HUES48 (cell line): Measurements from ENCODE around the gene ACTA2.

ENCODE experiments used
- H3K27ac ChIP-seq: one replicate; pipeline ENCODE4 v1.7.0; 2013; ENCODE audit warnings: low read depth, low read length, inconsistent platforms
- H3K27me3 ChIP-seq: 2 replicates; pipeline ENCODE4 v1.6.1; 2013; ENCODE audit warnings: mild to moderate bottlenecking, low read length; ENCODE audit not compliant: control insufficient read depth, insufficient read depth
- H3K36me3 ChIP-seq: 2 replicates; pipeline ENCODE4 v1.6.1; 2013; ENCODE audit warnings: low read length; ENCODE audit not compliant: control insufficient read depth, insufficient read depth
- H3K4me1 ChIP-seq: 2 replicates; pipeline ENCODE4 v1.6.1; 2013; ENCODE audit warnings: mild to moderate bottlenecking, low read length; ENCODE audit not compliant: control insufficient read depth, insufficient read depth
- H3K4me3 ChIP-seq: 2 replicates; pipeline ENCODE4 v1.5.1; 2013; ENCODE audit warnings: mild to moderate bottlenecking, low read depth, low read length
- H3K9ac ChIP-seq: 2 replicates; pipeline ENCODE4 v1.6.1; 2013; ENCODE audit warnings: mild to moderate bottlenecking, low read depth, low read length, moderate library complexity
- H3K9me3 ChIP-seq: 2 replicates; pipeline ENCODE4 v1.6.1; 2013; ENCODE audit warnings: low read length; ENCODE audit not compliant: control insufficient read depth, insufficient read depth

Gene ACTA2

GRCh38 chr10:88952647-88953111 is at the start of gene ACTA2:
TSS of gene ACTA2 (minus strand) at chr10:88952773. CDS start at chr10:88948930, 3,843 bp downstream.
- peaks cover 11% of the 10 kb centered on the region for H3K4me1 ChIP-seq
- H3K9ac ChIP-seq = no peak within 1 kb of the TSS
- no peaks in the 10 kb centered on the region for H3K9me3 ChIP-seq
- no peaks in the 10 kb centered on the region for H3K36me3 ChIP-seq
- H3K4me3 ChIP-seq = no peak within 1 kb of the TSS
- H3K27ac ChIP-seq = no peak within 1 kb of the TSS
- no peaks in the 10 kb centered on the region for H3K27me3 ChIP-seq

- Histone ChIP-seq H3K27me3 (no peaks in the 10 kb centered on the region), H3K4me3 (no peak overlapping the region), H3K9ac (no peak overlapping the region), H3K9me3 (no peaks in the 10 kb centered on the region), H3K27ac (no peak overlapping the region), H3K36me3 (no peaks in the 10 kb centered on the region), H3K4me1 (peaks cover 15% of the 10 kb centered on the region)
Measured at GRCh38 chr10:89001729-89002072, 49.1 kb upstream of the ACTA2 start.

- no peaks in the 10 kb centered on the region for H3K36me3 ChIP-seq
- H3K27ac ChIP-seq = no peak overlapping the region
- H3K27me3 ChIP-seq = no peaks in the 10 kb centered on the region
- peaks cover 15% of the 10 kb centered on the region for H3K4me1 ChIP-seq
- H3K9ac ChIP-seq = no peak overlapping the region
- no peak overlapping the region for H3K4me3 ChIP-seq
- no peaks in the 10 kb centered on the region for H3K9me3 ChIP-seq
Measured at GRCh38 chr10:89001024-89001728, 48.6 kb upstream of the ACTA2 start.

GRCh38 chr10:88999625-89000024 is 47.1 kb upstream of the ACTA2 start:
- Histone ChIP-seq H3K4me3 (no peak overlapping the region), H3K27me3 (no peaks in the 10 kb centered on the region), H3K9ac (no peak overlapping the region), H3K9me3 (no peaks in the 10 kb centered on the region), H3K36me3 (no peaks in the 10 kb centered on the region), H3K4me1 (peaks cover 15% of the 10 kb centered on the region), H3K27ac (no peak overlapping the region)

- Histone ChIP-seq H3K4me3 (no peak overlapping the region), H3K36me3 (no peaks in the 10 kb centered on the region), H3K27ac (no peak overlapping the region), H3K27me3 (peaks cover 4% of the 10 kb centered on the region), H3K9ac (no peak overlapping the region), H3K4me1 (peaks cover 34% of the 10 kb centered on the region), H3K9me3 (no peaks in the 10 kb centered on the region)
Measured at GRCh38 chr10:88996927-88997326, 44.4 kb upstream of the ACTA2 start.

GRCh38 chr10:88995156-88995876 is 42.7 kb upstream of the ACTA2 start:
- no peak overlapping the region for H3K9ac ChIP-seq
- peaks cover 28% of the 10 kb centered on the region for H3K4me1 ChIP-seq
- no peaks in the 10 kb centered on the region for H3K9me3 ChIP-seq
- H3K4me3 ChIP-seq = no peak overlapping the region
- no peak overlapping the region for H3K27ac ChIP-seq
- no peaks in the 10 kb centered on the region for H3K36me3 ChIP-seq
- H3K27me3 ChIP-seq = peaks cover 20% of the 10 kb centered on the region

GRCh38 chr10:88994019-88994418 is 41.4 kb upstream of the ACTA2 start:
- no peaks in the 10 kb centered on the region for H3K9me3 ChIP-seq
- H3K36me3 ChIP-seq = no peaks in the 10 kb centered on the region
- H3K4me1 ChIP-seq = peaks cover 32% of the 10 kb centered on the region
- H3K4me3 ChIP-seq = peak overlapping the region; percentile 22; the same call in 1 of the 2 replicates
- H3K27me3 ChIP-seq = peaks cover 32% of the 10 kb centered on the region
- no peak overlapping the region for H3K9ac ChIP-seq
- H3K27ac ChIP-seq = no peak overlapping the region

- no peak overlapping the region for H3K9ac ChIP-seq
- H3K4me1 ChIP-seq = peaks cover 32% of the 10 kb centered on the region
- H3K9me3 ChIP-seq = no peaks in the 10 kb centered on the region
- H3K4me3 ChIP-seq = no peak overlapping the region; the same call in 1 of the 2 replicates
- peak overlapping the region; percentile 69 for H3K27ac ChIP-seq
- peaks cover 32% of the 10 kb centered on the region for H3K27me3 ChIP-seq
- H3K36me3 ChIP-seq = no peaks in the 10 kb centered on the region
Measured at GRCh38 chr10:88992921-88993524, 40.5 kb upstream of the ACTA2 start.

- Histone ChIP-seq H3K27ac (no peak overlapping the region), H3K36me3 (no peaks in the 10 kb centered on the region), H3K4me3 (peak overlapping the region; percentile 77), H3K27me3 (peaks cover 32% of the 10 kb centered on the region), H3K9me3 (no peaks in the 10 kb centered on the region), H3K9ac (no peak overlapping the region), H3K4me1 (peaks cover 32% of the 10 kb centered on the region)
Measured at GRCh38 chr10:88991899-88992320, 39.3 kb upstream of the ACTA2 start.

GRCh38 chr10:88991161-88991898 is 38.8 kb upstream of the ACTA2 start:
- Histone ChIP-seq H3K4me3 (peak overlapping the region; percentile 77), H3K9ac (peak overlapping the region; percentile 29), H3K4me1 (peaks cover 32% of the 10 kb centered on the region), H3K36me3 (no peaks in the 10 kb centered on the region), H3K27me3 (peaks cover 32% of the 10 kb centered on the region), H3K27ac (peak overlapping the region; percentile 3), H3K9me3 (no peaks in the 10 kb centered on the region)
